K562 (cell line): ENCODE results near the gene CYBB. TPM values are rescaled to one million over a fixed set of nuclear protein-coding genes. Genes with fewer than 3 reads are reported as not detected.

Experiments used
- DACH1 ChIP-seq: fragments of 450-650 bp; IDR thresholded peaks from 2 replicates; pipeline ENCODE4 v1.6.1; 2018; ENCODE audit not compliant: partially characterized antibody
- GTF2A2 ChIP-seq: IDR thresholded peaks from 2 replicates; pipeline ENCODE4 v1.6.1; 2016; ENCODE audit warnings: mild to moderate bottlenecking, missing genetic modification characterization, missing compliant biosample characterization
- RBM14 ChIP-seq: fragments of 200-400 bp; formaldehyde crosslinking; IDR thresholded peaks from 2 replicates; pipeline ENCODE4 v1.6.1; 2018; ENCODE audit warnings: low read depth, mild to moderate bottlenecking, low read length, moderate library complexity, borderline replicate concordance; ENCODE audit not compliant: insufficient read depth
- polyA plus RNA-seq, 8 experiments: library from polyadenylated mRNA; depleted of rRNA in 4 of 8; stranded (reverse) in 5 of 8; unstranded in 3 of 8; fragments of >200 nt; fragmentation: Nextera tagmentation in 2 of 8; fragmentation: Illumina TruSeq in 1 of 8; extraction: Ambion mirVana in 2 of 8; extraction: Trizol in 1 of 8; gene quantifications; 2 replicates each; pipeline versions ENCODE4 v1.2.1 to v1.2.3, GENCODE V29; 2011 to 2014; ENCODE audit warnings: inconsistent platforms in 1 of 8, missing spikeins in 1 of 8
- total RNA-seq, 7 experiments: library from RNA; depleted of rRNA in 6 of 7; stranded (reverse); fragments of >200 nt in 6 of 7; fragmentation: Illumina TruSeq in 2 of 7; extraction: Trizol in 2 of 7; gene quantifications; 2 replicates each; pipeline versions ENCODE4 v1.2.1 to v1.2.3, GENCODE V29; 2011 to 2021; ENCODE audit warnings: low replicate concordance in 1 of 7
- TF ChIP-seq, protein P1 (sequence below), 2 experiments: fragments of 450-650 bp in 1 of 2; IDR thresholded peaks; 2 replicates each; pipeline ENCODE4 v1.6.1; 2011 to 2017; ENCODE audit warnings: low read depth in 2 of 2, antibody characterized with exemption in 1 of 2, borderline replicate concordance in 1 of 2, low read length in 1 of 2, mild to moderate bottlenecking in 1 of 2, mixed read lengths in 1 of 2; ENCODE audit not compliant: control insufficient read depth in 1 of 2
- TF ChIP-seq, protein P2 (sequence below): IDR thresholded peaks from 3 replicates; pipeline ENCODE4 v1.6.1; 2011; ENCODE audit warnings: borderline replicate concordance, mild to moderate bottlenecking, moderate library complexity; ENCODE audit not compliant: insufficient read length; ENCODE audit errors: extremely low read depth

The CYBB gene
- total and polyA plus RNA-seq, 9 of the 15 experiments (the other 6 are each of a cell fraction or from before 2014, with no cell fraction given), result 0.25 to 1.3 (median 0.74) TPM

DNA sequence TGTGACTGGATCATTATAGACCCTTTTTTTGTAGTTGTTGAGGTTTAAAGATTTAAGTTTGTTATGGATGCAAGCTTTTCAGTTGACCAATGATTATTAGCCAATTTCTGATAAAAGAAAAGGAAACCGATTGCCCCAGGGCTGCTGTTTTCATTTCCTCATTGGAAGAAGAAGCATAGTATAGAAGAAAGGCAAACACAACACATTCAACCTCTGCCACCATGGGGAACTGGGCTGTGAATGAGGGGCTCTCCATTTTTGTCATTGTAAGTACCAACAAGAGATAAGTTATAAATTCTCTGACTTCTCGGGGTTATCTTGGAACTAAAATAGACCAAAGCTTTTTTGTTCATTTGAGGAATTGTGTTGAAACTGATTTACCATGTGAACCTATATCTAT lies at the start of gene CYBB (continued):
- TF ChIP-seq, protein P1, sequence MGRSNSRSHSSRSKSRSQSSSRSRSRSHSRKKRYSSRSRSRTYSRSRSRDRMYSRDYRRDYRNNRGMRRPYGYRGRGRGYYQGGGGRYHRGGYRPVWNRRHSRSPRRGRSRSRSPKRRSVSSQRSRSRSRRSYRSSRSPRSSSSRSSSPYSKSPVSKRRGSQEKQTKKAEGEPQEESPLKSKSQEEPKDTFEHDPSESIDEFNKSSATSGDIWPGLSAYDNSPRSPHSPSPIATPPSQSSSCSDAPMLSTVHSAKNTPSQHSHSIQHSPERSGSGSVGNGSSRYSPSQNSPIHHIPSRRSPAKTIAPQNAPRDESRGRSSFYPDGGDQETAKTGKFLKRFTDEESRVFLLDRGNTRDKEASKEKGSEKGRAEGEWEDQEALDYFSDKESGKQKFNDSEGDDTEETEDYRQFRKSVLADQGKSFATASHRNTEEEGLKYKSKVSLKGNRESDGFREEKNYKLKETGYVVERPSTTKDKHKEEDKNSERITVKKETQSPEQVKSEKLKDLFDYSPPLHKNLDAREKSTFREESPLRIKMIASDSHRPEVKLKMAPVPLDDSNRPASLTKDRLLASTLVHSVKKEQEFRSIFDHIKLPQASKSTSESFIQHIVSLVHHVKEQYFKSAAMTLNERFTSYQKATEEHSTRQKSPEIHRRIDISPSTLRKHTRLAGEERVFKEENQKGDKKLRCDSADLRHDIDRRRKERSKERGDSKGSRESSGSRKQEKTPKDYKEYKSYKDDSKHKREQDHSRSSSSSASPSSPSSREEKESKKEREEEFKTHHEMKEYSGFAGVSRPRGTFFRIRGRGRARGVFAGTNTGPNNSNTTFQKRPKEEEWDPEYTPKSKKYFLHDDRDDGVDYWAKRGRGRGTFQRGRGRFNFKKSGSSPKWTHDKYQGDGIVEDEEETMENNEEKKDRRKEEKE (IDR thresholded peaks at IDR 0.05; ENCODE audit: borderline replicate concordance in 1 of 2, control insufficient read depth in 1 of 2, low read depth in 2 of 2, low read length in 1 of 2), result no peak
- TF ChIP-seq GTF2A2 (tag), result no peak
- no peak for TF ChIP-seq DACH1
- TF ChIP-seq RBM14, result no peak
- TF ChIP-seq, protein P2, sequence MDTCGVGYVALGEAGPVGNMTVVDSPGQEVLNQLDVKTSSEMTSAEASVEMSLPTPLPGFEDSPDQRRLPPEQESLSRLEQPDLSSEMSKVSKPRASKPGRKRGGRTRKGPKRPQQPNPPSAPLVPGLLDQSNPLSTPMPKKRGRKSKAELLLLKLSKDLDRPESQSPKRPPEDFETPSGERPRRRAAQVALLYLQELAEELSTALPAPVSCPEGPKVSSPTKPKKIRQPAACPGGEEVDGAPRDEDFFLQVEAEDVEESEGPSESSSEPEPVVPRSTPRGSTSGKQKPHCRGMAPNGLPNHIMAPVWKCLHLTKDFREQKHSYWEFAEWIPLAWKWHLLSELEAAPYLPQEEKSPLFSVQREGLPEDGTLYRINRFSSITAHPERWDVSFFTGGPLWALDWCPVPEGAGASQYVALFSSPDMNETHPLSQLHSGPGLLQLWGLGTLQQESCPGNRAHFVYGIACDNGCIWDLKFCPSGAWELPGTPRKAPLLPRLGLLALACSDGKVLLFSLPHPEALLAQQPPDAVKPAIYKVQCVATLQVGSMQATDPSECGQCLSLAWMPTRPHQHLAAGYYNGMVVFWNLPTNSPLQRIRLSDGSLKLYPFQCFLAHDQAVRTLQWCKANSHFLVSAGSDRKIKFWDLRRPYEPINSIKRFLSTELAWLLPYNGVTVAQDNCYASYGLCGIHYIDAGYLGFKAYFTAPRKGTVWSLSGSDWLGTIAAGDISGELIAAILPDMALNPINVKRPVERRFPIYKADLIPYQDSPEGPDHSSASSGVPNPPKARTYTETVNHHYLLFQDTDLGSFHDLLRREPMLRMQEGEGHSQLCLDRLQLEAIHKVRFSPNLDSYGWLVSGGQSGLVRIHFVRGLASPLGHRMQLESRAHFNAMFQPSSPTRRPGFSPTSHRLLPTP, result no peak
- TF ChIP-seq, all 486 proteins: peak for 0
